SU-DHL-6 (cell line): Measurements from ENCODE around the gene TAS2R7.
"Not testable (repeated sequence)": the region's sequence is repeated elsewhere in the genome, so short reads cannot be mapped to it uniquely, and the experiment has no call there.

Experiments
- H2AFZ ChIP-seq: fragments of 200-600 bp; sonication (generic); 2 replicates; pipeline ENCODE4 v1.6.1; 2014; ENCODE audit warnings: low read depth, mild to moderate bottlenecking, moderate library complexity, mixed read lengths, antibody characterized with exemption, low read length; ENCODE audit not compliant: severe bottlenecking
- H3F3A ChIP-seq: fragments of 200-600 bp; shearing (Covaris generic); 2 replicates; pipeline ENCODE4 v1.6.0; 2016; ENCODE audit warnings: antibody characterized with exemption, mild to moderate bottlenecking; ENCODE audit not compliant: insufficient read depth
- H3K27ac ChIP-seq: fragments of 200-600 bp; sonication (generic); 2 replicates; pipeline ENCODE4 v1.5.1; 2016; ENCODE audit warnings: low read depth, mild to moderate bottlenecking, low read length, moderate library complexity, mixed read lengths
- H3K27me3 ChIP-seq: fragments of 200-600 bp; sonication (generic), shearing (Covaris generic); 2 replicates; pipeline ENCODE4 v1.6.0; 2014; ENCODE audit warnings: mild to moderate bottlenecking, low read length
- H3K36me3 ChIP-seq: fragments of 200-600 bp; sonication (generic); 2 replicates; pipeline ENCODE4 v1.6.1; 2014; ENCODE audit warnings: mild to moderate bottlenecking, low read length, mixed read lengths
- H3K4me2 ChIP-seq: fragments of 300-600, 200-600 bp; shearing (Covaris generic), sonication (generic); 2 replicates; pipeline ENCODE4 v1.6.0; 2014; ENCODE audit warnings: low read length, low read depth, mild to moderate bottlenecking; ENCODE audit not compliant: poor library complexity, severe bottlenecking
- H3K4me3 ChIP-seq: fragments of 200-600 bp; sonication (generic); 2 replicates; pipeline ENCODE4 v1.5.1; 2014; ENCODE audit warnings: antibody characterized with exemption, low read length, mild to moderate bottlenecking, mixed read lengths; ENCODE audit not compliant: insufficient read depth, poor library complexity, severe bottlenecking
- H3K79me2 ChIP-seq: fragments of 200-600 bp; sonication (generic); 2 replicates; pipeline ENCODE4 v1.6.1; 2014; ENCODE audit warnings: mild to moderate bottlenecking, low read length, moderate library complexity; ENCODE audit not compliant: insufficient read depth
- H3K9ac ChIP-seq: fragments of 200-600 bp; sonication (generic); 2 replicates; pipeline ENCODE4 v1.7.0; 2014; ENCODE audit warnings: mild to moderate bottlenecking, low read length
- H3K9me2 ChIP-seq: fragments of 200-600 bp; sonication (generic); replicated peaks from 2 replicates; pipeline ENCODE4 v1.6.1; 2014; ENCODE audit warnings: low read length; ENCODE audit not compliant: insufficient read depth
- H3K9me3 ChIP-seq: fragments of 200-600 bp; sonication (generic); 2 replicates; pipeline ENCODE4 v1.6.1; 2014; ENCODE audit warnings: low read length, mixed read lengths; ENCODE audit not compliant: insufficient read depth
- H4K20me1 ChIP-seq: fragments of 200-600 bp; sonication (generic); 2 replicates; pipeline ENCODE4 v1.6.1; 2014; ENCODE audit warnings: low read depth, mild to moderate bottlenecking, antibody characterized with exemption, low read length, moderate library complexity, mixed read lengths
- EZH2phosphoT487 ChIP-seq: fragments of 200-600 bp; sonication (generic), shearing (Covaris generic); conservative IDR thresholded peaks from 2 replicates; pipeline ENCODE4 v1.6.1; 2018; ENCODE audit warnings: mild to moderate bottlenecking, antibody characterized with exemption, low read length, moderate library complexity, mixed read lengths
- TF ChIP-seq, protein P1 (sequence below): fragments of 200-600 bp; sonication (generic); IDR thresholded peaks from one replicate; pipeline ENCODE4 v1.5.1; 2017; ENCODE audit warnings: antibody characterized with exemption, mild to moderate bottlenecking, low read length, moderate library complexity; ENCODE audit not compliant: insufficient read depth, poor library complexity, severe bottlenecking

The TAS2R7 gene

DNA sequence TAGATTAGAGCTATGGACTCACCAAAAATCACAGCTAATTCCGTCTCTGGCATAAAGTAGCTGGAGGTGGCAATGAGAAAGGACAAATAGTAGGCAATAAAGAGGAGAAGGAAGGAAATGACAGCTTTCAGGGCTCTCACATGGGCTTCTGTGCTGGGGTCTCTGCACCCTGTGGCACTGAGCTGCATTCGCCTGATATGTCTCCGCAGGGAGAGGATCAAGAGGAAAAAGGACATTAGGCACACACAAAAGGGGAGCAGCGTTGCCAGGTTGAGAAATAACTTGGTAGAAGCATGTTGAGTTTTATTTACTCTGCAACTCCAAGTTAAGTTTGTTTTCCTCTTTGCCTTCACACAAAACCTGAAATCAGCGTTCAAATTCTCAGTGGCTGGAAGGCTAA is 686 bp downstream of the TAS2R7 start:
- no peak overlapping the region for H2AFZ ChIP-seq
- H3F3A ChIP-seq = no peaks in the 10 kb centered on the region
- no peak overlapping the region for H3K4me2 ChIP-seq
- H3K9me2 ChIP-seq = no peaks in the 10 kb centered on the region
- H3K4me3 ChIP-seq = no peak overlapping the region
- no peak overlapping the region for H3K27ac ChIP-seq
- H3K9me3 ChIP-seq = no peaks in the 10 kb centered on the region
- no peaks in the 10 kb centered on the region for H4K20me1 ChIP-seq
- no peaks in the 10 kb centered on the region for H3K36me3 ChIP-seq
- H3K79me2 ChIP-seq = no peaks in the 10 kb centered on the region
- no peaks in the 10 kb centered on the region for H3K27me3 ChIP-seq
- no peak overlapping the region for H3K9ac ChIP-seq
- TF ChIP-seq EZH2phosphoT487 = no peak
- TF ChIP-seq, protein P1, sequence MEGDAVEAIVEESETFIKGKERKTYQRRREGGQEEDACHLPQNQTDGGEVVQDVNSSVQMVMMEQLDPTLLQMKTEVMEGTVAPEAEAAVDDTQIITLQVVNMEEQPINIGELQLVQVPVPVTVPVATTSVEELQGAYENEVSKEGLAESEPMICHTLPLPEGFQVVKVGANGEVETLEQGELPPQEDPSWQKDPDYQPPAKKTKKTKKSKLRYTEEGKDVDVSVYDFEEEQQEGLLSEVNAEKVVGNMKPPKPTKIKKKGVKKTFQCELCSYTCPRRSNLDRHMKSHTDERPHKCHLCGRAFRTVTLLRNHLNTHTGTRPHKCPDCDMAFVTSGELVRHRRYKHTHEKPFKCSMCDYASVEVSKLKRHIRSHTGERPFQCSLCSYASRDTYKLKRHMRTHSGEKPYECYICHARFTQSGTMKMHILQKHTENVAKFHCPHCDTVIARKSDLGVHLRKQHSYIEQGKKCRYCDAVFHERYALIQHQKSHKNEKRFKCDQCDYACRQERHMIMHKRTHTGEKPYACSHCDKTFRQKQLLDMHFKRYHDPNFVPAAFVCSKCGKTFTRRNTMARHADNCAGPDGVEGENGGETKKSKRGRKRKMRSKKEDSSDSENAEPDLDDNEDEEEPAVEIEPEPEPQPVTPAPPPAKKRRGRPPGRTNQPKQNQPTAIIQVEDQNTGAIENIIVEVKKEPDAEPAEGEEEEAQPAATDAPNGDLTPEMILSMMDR = no peak

DNA sequence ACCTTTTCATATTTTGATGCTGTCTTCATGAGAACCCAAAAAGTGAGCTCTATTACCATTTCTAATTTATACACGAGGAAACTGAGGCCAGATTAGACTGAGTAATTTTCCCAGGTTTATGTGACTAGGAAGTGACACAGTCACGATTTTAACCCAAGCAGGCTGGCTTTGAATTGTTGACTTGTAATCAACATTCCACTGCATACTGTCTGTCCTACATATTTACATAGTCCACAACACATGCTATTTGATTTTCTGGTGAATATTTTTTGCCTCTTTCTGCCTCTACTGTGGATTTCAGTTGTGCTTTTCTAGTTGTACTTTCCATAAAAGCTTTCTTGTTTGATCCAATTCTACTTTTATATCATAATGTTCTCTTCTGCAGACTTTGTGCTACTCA is 8.2 kb downstream of the TAS2R7 start:
- Histone ChIP-seq H3K36me3 (no peaks in the 10 kb centered on the region), H3K9me3 (no peaks in the 10 kb centered on the region), H4K20me1 (no peaks in the 10 kb centered on the region), H3K27ac (no peak overlapping the region), H3K27me3 (no peaks in the 10 kb centered on the region), H3K9me2 (no peaks in the 10 kb centered on the region), H3K4me2 (no peak overlapping the region), H3K79me2 (no peaks in the 10 kb centered on the region), H3K4me3 (no peak overlapping the region), H3F3A (no peaks in the 10 kb centered on the region), H3K9ac (no peak overlapping the region), H2AFZ (no peak overlapping the region)
- TF ChIP-seq, protein P1 = no peak
- TF ChIP-seq EZH2phosphoT487 = no peak

DNA sequence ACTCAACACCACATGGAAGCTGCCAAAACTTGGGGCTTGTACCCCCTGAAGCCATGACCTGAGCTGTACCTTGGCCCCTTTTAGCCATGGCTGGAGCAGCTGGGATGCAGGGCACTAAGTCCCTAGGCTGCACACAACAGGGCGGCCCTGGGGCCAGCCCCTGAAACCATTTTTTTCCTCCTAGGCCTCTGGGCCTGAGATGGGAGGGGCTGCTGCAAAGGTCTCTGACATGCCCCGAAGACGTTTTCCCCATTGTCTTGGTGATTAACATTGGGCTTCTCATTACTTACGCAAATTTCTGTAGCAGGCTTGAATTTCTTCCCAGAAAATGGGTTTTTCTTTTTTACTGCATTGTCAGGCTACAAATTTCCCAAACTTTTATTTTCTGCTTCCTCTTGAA is 10.7 kb downstream of the TAS2R7 start:
- H3K9me2 ChIP-seq, H4K20me1 ChIP-seq, H3K27me3 ChIP-seq, H2AFZ ChIP-seq, H3K4me2 ChIP-seq, H3K79me2 ChIP-seq, H3K4me3 ChIP-seq, H3K27ac ChIP-seq, H3K36me3 ChIP-seq, H3K9me3 ChIP-seq, H3F3A ChIP-seq, H3K9ac ChIP-seq: not testable (repeated sequence)

DNA sequence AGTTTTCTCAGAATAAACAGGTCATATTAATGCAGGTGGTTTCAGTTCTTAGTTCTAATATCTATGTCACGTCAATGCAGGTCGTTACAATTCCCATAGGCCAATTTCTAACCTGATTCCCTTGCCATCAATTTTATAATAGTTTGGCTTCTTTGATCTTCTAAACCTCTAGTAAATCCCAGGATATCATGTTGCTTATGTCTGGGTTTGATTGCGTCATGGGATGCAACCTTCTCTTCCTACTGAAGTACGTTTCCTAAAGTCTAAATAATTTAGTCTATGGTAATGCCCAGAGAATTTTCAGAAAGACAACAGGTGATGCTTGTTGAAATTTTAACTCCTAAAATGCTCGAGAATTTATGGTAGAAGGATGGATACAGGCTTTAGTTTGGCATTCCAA is 19.2 kb downstream of the TAS2R7 start:
- no peak overlapping the region for H3K4me2 ChIP-seq
- no peaks in the 10 kb centered on the region for H3K9me2 ChIP-seq
- no peak overlapping the region for H3K9ac ChIP-seq
- TF ChIP-seq, protein P1 = no peak
- TF ChIP-seq EZH2phosphoT487 = no peak
- no peaks in the 10 kb centered on the region for H3K27me3 ChIP-seq
- H3K36me3 ChIP-seq = no peaks in the 10 kb centered on the region
- H3K4me3 ChIP-seq = no peak overlapping the region
- no peak overlapping the region for H2AFZ ChIP-seq
- H4K20me1 ChIP-seq = no peaks in the 10 kb centered on the region
- no peaks in the 10 kb centered on the region for H3K79me2 ChIP-seq
- H3K27ac ChIP-seq = no peak overlapping the region
- H3K9me3 ChIP-seq = no peaks in the 10 kb centered on the region
- no peaks in the 10 kb centered on the region for H3F3A ChIP-seq
